H1 (cell line): ENCODE results near the gene RNFT2. TPM values are rescaled to one million over a fixed set of nuclear protein-coding genes. Genes with fewer than 3 reads are reported as not detected.
A peak's percentile ranks its signal among the peaks of the same experiment; 100 is the strongest.

ENCODE experiments used
- CTCF ChIA-PET: fragments of 300-600 bp; sonication (Branson Sonifier 250); formaldehyde crosslinking; loops from one replicate; lab custom pipeline; 2021; ENCODE audit not compliant: partially characterized antibody; lab: Charles Lee
- POLR2A ChIA-PET: fragments of 300-600 bp; sonication (Branson Sonifier 250); formaldehyde crosslinking; loops from one replicate; lab custom pipeline; 2021; ENCODE audit warnings: inconsistent platforms; ENCODE audit not compliant: partially characterized antibody; lab: Charles Lee
- DNase-seq, 2 experiments: peaks; one replicate each; pipeline versions ENCODE4 v3.0.0 to v3.0.0-alpha.2; 2010 to 2022; ENCODE audit warnings: low spot score in 2 of 2, low read depth in 1 of 2, mixed read lengths in 1 of 2
- FAIRE-seq: peaks from 2 replicates; lab custom pipeline; 2011; peaks lifted over from hg19 to GRCh38; lab: Jason Lieb, UNC
- H2AFZ ChIP-seq: 2 replicates; pipeline ENCODE4 v1.8.1; 2012; ENCODE audit warnings: low read length, inconsistent platforms
- H2AK5ac ChIP-seq: 2 replicates; pipeline ENCODE4 v1.6.1; 2013; ENCODE audit warnings: low read depth, low read length
- H2BK120ac ChIP-seq: replicated peaks from 2 replicates; pipeline ENCODE3; 2013; ENCODE audit warnings: low read depth, low read length, inconsistent platforms
- H2BK12ac ChIP-seq: 2 replicates; pipeline ENCODE4 v1.6.1; 2013; ENCODE audit warnings: low read depth, low read length
- H2BK15ac ChIP-seq: 2 replicates; pipeline ENCODE4 v1.6.1; 2013; ENCODE audit warnings: low read length
- H2BK20ac ChIP-seq: 2 replicates; pipeline ENCODE4 v1.6.1; 2013; ENCODE audit warnings: low read length
- H2BK5ac ChIP-seq: 2 replicates; pipeline ENCODE4 v1.6.1; 2013; ENCODE audit warnings: low read depth, low read length
- H3K14ac ChIP-seq: 2 replicates; pipeline ENCODE4 v1.6.1; 2013; ENCODE audit warnings: inconsistent platforms; ENCODE audit not compliant: insufficient read length
- H3K18ac ChIP-seq: 2 replicates; pipeline ENCODE4 v1.6.1; 2013; ENCODE audit warnings: low read length; ENCODE audit errors: extremely low read depth
- H3K23ac ChIP-seq: 2 replicates; pipeline ENCODE4 v1.6.1; 2013; ENCODE audit warnings: inconsistent platforms; ENCODE audit not compliant: insufficient read length
- H3K23me2 ChIP-seq: 2 replicates; pipeline ENCODE4 v1.6.1; 2013; ENCODE audit warnings: low read depth, low read length
- H3K27ac ChIP-seq: 2 replicates; pipeline ENCODE4 v1.6.1; 2011; ENCODE audit warnings: low read depth, low read length, inconsistent platforms
- H3K27me3 ChIP-seq, 4 experiments: replicated peaks in 1 of 4; 1 replicate in 1 of 4; 2 replicates in 3 of 4; pipeline versions ENCODE4 v1.6.1 to v1.8.1; 2011 to 2013; ENCODE audit warnings: low read length in 3 of 4, mild to moderate bottlenecking in 3 of 4, inconsistent platforms in 2 of 4, mixed read lengths in 2 of 4, moderate library complexity in 1 of 4; ENCODE audit not compliant: control insufficient read depth in 3 of 4, insufficient read depth in 3 of 4; ENCODE audit errors: extremely low read depth in 1 of 4
- H3K36me3 ChIP-seq, 4 experiments: 2 replicates each; pipeline versions ENCODE4 v1.6.1 to v1.8.1; 2011 to 2013; ENCODE audit warnings: mild to moderate bottlenecking in 4 of 4, low read length in 3 of 4, moderate library complexity in 2 of 4, control low read depth in 1 of 4, inconsistent platforms in 1 of 4; ENCODE audit not compliant: insufficient read depth in 4 of 4, control insufficient read depth in 2 of 4
- H3K4ac ChIP-seq: replicated peaks from 2 replicates; pipeline ENCODE3; 2013; ENCODE audit warnings: low read length, low read depth, mixed read lengths, inconsistent platforms; ENCODE audit not compliant: insufficient read length
- H3K4me1 ChIP-seq, 4 experiments: replicated peaks in 1 of 4; 1 replicate in 1 of 4; 2 replicates in 3 of 4; pipeline versions ENCODE4 v1.6.1 to v1.8.1; 2011 to 2013; ENCODE audit warnings: low read length in 3 of 4, inconsistent platforms in 2 of 4, mixed read lengths in 1 of 4; ENCODE audit not compliant: insufficient read depth in 4 of 4, control insufficient read depth in 3 of 4
- H3K4me2 ChIP-seq, 2 experiments: 2 replicates each; pipeline versions ENCODE4 v1.6.1 to v1.8.1; 2011 to 2013; ENCODE audit warnings: low read depth in 2 of 2, low read length in 2 of 2, control low read depth in 1 of 2, inconsistent platforms in 1 of 2, mild to moderate bottlenecking in 1 of 2; ENCODE audit not compliant: insufficient read depth in 1 of 2
- H3K4me3 ChIP-seq, 4 experiments: fragments of 200-600, 300-600 bp in 1 of 4; sonication (generic), shearing (Covaris generic), sonication (Bioruptor Twin) in 1 of 4; 2 replicates each; pipeline versions ENCODE4 v1.5.1 to v1.8.1; 2011 to 2016; ENCODE audit warnings: low read length in 4 of 4, low read depth in 3 of 4, control low read depth in 2 of 4, inconsistent platforms in 2 of 4, mild to moderate bottlenecking in 2 of 4, mixed read lengths in 1 of 4, moderate library complexity in 1 of 4; ENCODE audit not compliant: insufficient read depth in 2 of 4; ENCODE audit errors: extremely low read depth in 1 of 4
- H3K56ac ChIP-seq: replicated peaks from 2 replicates; pipeline ENCODE3; 2013; ENCODE audit warnings: low read depth, mild to moderate bottlenecking, mixed read lengths, low read length, inconsistent platforms; ENCODE audit not compliant: insufficient read length
- H3K79me1 ChIP-seq: 2 replicates; pipeline ENCODE4 v1.6.1; 2013; ENCODE audit warnings: low read depth, low read length, control low read depth
- H3K79me2 ChIP-seq, 2 experiments: 2 replicates each; pipeline versions ENCODE4 v1.6.1 to v1.8.1; 2012 to 2013; ENCODE audit warnings: low read length in 2 of 2, mild to moderate bottlenecking in 2 of 2, inconsistent platforms in 1 of 2; ENCODE audit not compliant: insufficient read depth in 2 of 2, control insufficient read depth in 1 of 2
- H3K9ac ChIP-seq, 4 experiments: replicated peaks in 1 of 4; 1 replicate in 1 of 4; 2 replicates in 3 of 4; pipeline versions ENCODE4 v1.6.1 to v1.8.1; 2011 to 2013; ENCODE audit warnings: low read depth in 3 of 4, low read length in 3 of 4, control low read depth in 2 of 4, mild to moderate bottlenecking in 2 of 4, moderate library complexity in 2 of 4, inconsistent platforms in 1 of 4; ENCODE audit errors: extremely low read depth in 1 of 4
- H3K9me3 ChIP-seq, 2 experiments: 2 replicates each; pipeline versions ENCODE4 v1.6.1 to v1.8.1; 2012 to 2013; ENCODE audit warnings: mild to moderate bottlenecking in 2 of 2, moderate library complexity in 2 of 2, control low read depth in 1 of 2, inconsistent platforms in 1 of 2, low read depth in 1 of 2, low read length in 1 of 2, mixed read lengths in 1 of 2; ENCODE audit not compliant: insufficient read depth in 2 of 2
- H4K20me1 ChIP-seq, 2 experiments: replicated peaks in 1 of 2; 2 replicates each; pipeline versions ENCODE3 to v1.8.1; 2011 to 2013; ENCODE audit warnings: inconsistent platforms in 2 of 2, low read length in 2 of 2, mild to moderate bottlenecking in 1 of 2; ENCODE audit not compliant: insufficient read depth in 2 of 2, control insufficient read depth in 1 of 2
- H4K5ac ChIP-seq: 2 replicates; pipeline ENCODE4 v1.6.1; 2013; ENCODE audit warnings: low read length, low read depth, mixed read lengths, inconsistent platforms; ENCODE audit not compliant: insufficient read length
- H4K8ac ChIP-seq: 2 replicates; pipeline ENCODE4 v1.8.0; 2013; ENCODE audit warnings: mild to moderate bottlenecking, moderate library complexity, low read length, inconsistent platforms; ENCODE audit not compliant: insufficient read depth; ENCODE audit errors: extremely low read depth
- H4K91ac ChIP-seq: replicated peaks from 2 replicates; pipeline ENCODE3; 2013; ENCODE audit warnings: low read length, mixed read lengths, inconsistent platforms; ENCODE audit not compliant: insufficient read length
- KDM1A ChIP-seq: fragments of 200-600, 300-600 bp; sonication (generic); IDR thresholded peaks from 2 replicates; pipeline ENCODE4 v1.7.1; 2016; ENCODE audit warnings: mild to moderate bottlenecking, low read length, borderline replicate concordance
- SIRT6 ChIP-seq: IDR thresholded peaks from one replicate; pipeline ENCODE4 v1.7.1; 2012; ENCODE audit warnings: low read length, inconsistent platforms
- WGBS, 2 experiments: shearing (Covaris generic) in 1 of 2; methylation state at CpG; one replicate each; pipeline versions ENCODE4 v1.1.6 to v1.1.7; 2013 to 2015; ENCODE audit warnings: low lambda C conversion rate in 2 of 2, mixed read lengths in 2 of 2, inconsistent platforms in 1 of 2, low coverage in 1 of 2, missing lambda C conversion rate in 1 of 2; ENCODE audit not compliant: insufficient replicate concordance in 2 of 2, insufficient coverage in 1 of 2, insufficient read length in 1 of 2; ENCODE audit errors: extremely low coverage in 1 of 2, missing lambda C conversion rate in 1 of 2; 5-methylcytosine and 5-hydroxymethylcytosine counted together
- polyA plus RNA-seq, 7 experiments: library from polyadenylated mRNA; depleted of rRNA in 3 of 7; stranded (reverse) in 5 of 7; unstranded in 2 of 7; fragments of >200 nt in 5 of 7; fragments of 200-250 nt in 2 of 7; gene quantifications; 1 replicate in 5 of 7; 2 replicates in 1 of 7; 4 replicates in 1 of 7; pipeline versions ENCODE4 v1.2.1 to v1.2.3, GENCODE V29; 2011 to 2013; ENCODE audit warnings: missing spikeins in 2 of 7, mixed read lengths in 2 of 7
- total RNA-seq: library from RNA; stranded (reverse); fragmentation: NEBNext Ultra II Directional; extraction: Animal tissue kit (Norgen Biotek cat#: 25700); gene quantifications from 2 replicates; pipeline ENCODE4 v1.2.1, GENCODE V29; 2021

The RNFT2 gene
- total and polyA plus RNA-seq, 2 of the 8 experiments (the other 6 are each of a cell fraction or from before 2014, with no cell fraction given): 14.2 to 33.1 TPM

DNA sequence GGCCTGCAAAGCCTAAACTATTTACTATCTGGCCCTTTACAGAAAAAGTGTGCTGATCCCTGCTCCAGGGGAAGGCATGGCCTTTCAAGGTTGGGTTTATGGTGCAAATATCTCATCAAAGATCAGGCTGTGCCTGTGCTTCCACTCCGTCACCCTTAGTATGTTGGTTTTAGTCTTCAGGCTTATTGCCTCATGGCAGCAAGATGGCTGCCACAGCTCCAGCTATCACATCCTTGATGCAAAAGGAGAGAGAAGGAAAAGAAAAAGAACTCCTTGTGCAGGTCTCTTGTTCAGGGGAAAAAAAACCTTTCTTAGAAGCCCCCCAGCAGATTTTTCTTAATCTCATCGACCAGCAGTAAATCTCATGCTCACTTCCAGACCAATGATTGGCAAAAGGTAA, 152.2 kb downstream of the RNFT2 start:
- no peak overlapping the region for H3K27ac ChIP-seq
- no peaks in the 10 kb centered on the region for H3K36me3 ChIP-seq
- no peak overlapping the region for H2BK20ac ChIP-seq
- H3K4me2 ChIP-seq: no peak overlapping the region
- H3K4me3 ChIP-seq: no peak overlapping the region
- H3K9ac ChIP-seq: no peak overlapping the region
- H4K5ac ChIP-seq: no peak overlapping the region
- no peak overlapping the region for H3K18ac ChIP-seq
- H3K23me2 ChIP-seq: no peaks in the 10 kb centered on the region
- 89% methylated on average over 2 of the region's 2 CpGs; no CpG with 5 or more reads in 1 of the 2 experiments for WGBS, 2 experiments
- TF ChIP-seq SIRT6 (no peak), KDM1A (peak; percentile 76; the same call in 1 of the 2 replicates)
- no peaks in the 10 kb centered on the region for H3K79me2 ChIP-seq
- no peak overlapping the region for H2AK5ac ChIP-seq
- no peaks in the 10 kb centered on the region for H3K79me1 ChIP-seq
- no peak overlapping the region for H2AFZ ChIP-seq
- H2BK5ac ChIP-seq: no peak overlapping the region
- no peak for DNase-seq
- no peak overlapping the region for H2BK12ac ChIP-seq
- no peak overlapping the region for H4K8ac ChIP-seq
- H3K4ac ChIP-seq: no peak overlapping the region
- H3K14ac ChIP-seq: no peak overlapping the region
- H3K9me3 ChIP-seq: no peaks in the 10 kb centered on the region; a peak in 1 of 4 replicates
- H3K4me1 ChIP-seq: no peaks in the 10 kb centered on the region
- H2BK120ac ChIP-seq: no peak overlapping the region
- ChIA-PET CTCF (interaction anchor here (1.2 to 2.5 kb wide), 2 partner anchors 10 to 27 kb away, joined by 3 to 6 read pairs; no protein-coding TSS in a partner anchor), POLR2A (no interaction called here)
- no peaks in the 10 kb centered on the region for H4K20me1 ChIP-seq
- H2BK15ac ChIP-seq: no peak overlapping the region
- H3K27me3 ChIP-seq: no peaks in the 10 kb centered on the region
- H3K23ac ChIP-seq: no peak overlapping the region
- no peak for FAIRE-seq
- H3K56ac ChIP-seq: no peak overlapping the region
- H4K91ac ChIP-seq: no peak overlapping the region
